GM21825 (cell line): ENCODE data around the gene TRPM7.
"Not testable (repeated sequence)": the region's sequence is repeated elsewhere in the genome, so short reads cannot be mapped to it uniquely, and the experiment has no call there.

Experiments used
- ATAC-seq: cut with Tn5 transposase; IDR thresholded peaks from one replicate; pipeline ENCODE4 v1.9.1; 2021; ENCODE audit warnings: mild to moderate bottlenecking, moderate library complexity; ENCODE audit not compliant: unreplicated experiment

TRPM7 gene

GRCh38 chr15:50686469-50687301 lies at the start of gene TRPM7:
Gene TRPM7, minus strand, starts transcription at chr15:50686797. Its CDS starts 264 bp downstream, at chr15:50686533.
- ATAC-seq = peak; percentile 76

GRCh38 chr15:50735156-50735555 lies 48.6 kb upstream of the TRPM7 start:
- no peak for ATAC-seq

GRCh38 chr15:50726315-50726714 lies 39.7 kb upstream of the TRPM7 start:
- no peak for ATAC-seq

- ATAC-seq = no peak
Measured at GRCh38 chr15:50718700-50719125, 32.1 kb upstream of the TRPM7 start.

- no peak for ATAC-seq
Measured at GRCh38 chr15:50712018-50712417, 25.4 kb upstream of the TRPM7 start.

- no peak for ATAC-seq
Measured at GRCh38 chr15:50710585-50710984, 24.0 kb upstream of the TRPM7 start.

- ATAC-seq = no peak
Measured at GRCh38 chr15:50707878-50708427, 21.4 kb upstream of the TRPM7 start.

GRCh38 chr15:50702762-50703334 lies 16.3 kb upstream of the TRPM7 start:
- no peak for ATAC-seq

- no peak for ATAC-seq
Measured at GRCh38 chr15:50698101-50698500, 11.5 kb upstream of the TRPM7 start.

- no peak for ATAC-seq
Measured at GRCh38 chr15:50697109-50697797, 10.7 kb upstream of the TRPM7 start.

- not testable (repeated sequence) for ATAC-seq
Measured at GRCh38 chr15:50694634-50695165, 8.1 kb upstream of the TRPM7 start.

GRCh38 chr15:50687302-50687902 lies 805 bp upstream of the TRPM7 start:
- ATAC-seq = no peak

GRCh38 chr15:50685976-50686468 lies 575 bp downstream of the TRPM7 start:
- peak; percentile 58 for ATAC-seq

- no peak for ATAC-seq
Measured at GRCh38 chr15:50685191-50685975, 1.2 kb downstream of the TRPM7 start.

- ATAC-seq = no peak
Measured at GRCh38 chr15:50681467-50681866, 5.1 kb downstream of the TRPM7 start.

GRCh38 chr15:50676799-50677483 lies 9.7 kb downstream of the TRPM7 start:
- ATAC-seq = no peak

GRCh38 chr15:50675535-50676144 lies 11.0 kb downstream of the TRPM7 start:
- no peak for ATAC-seq

GRCh38 chr15:50670115-50670514 lies 16.5 kb downstream of the TRPM7 start:
- no peak for ATAC-seq

GRCh38 chr15:50669611-50670010 lies 17.0 kb downstream of the TRPM7 start:
- no peak for ATAC-seq
